ENCODE data around the gene NSMF. TPM values are rescaled to one million over a fixed set of nuclear protein-coding genes. Genes with fewer than 3 reads are reported as not detected.

Gene NSMF
- total and polyA plus RNA-seq, 2 of the 4 experiments (the other 2 are of a cell fraction), result 7.7 to 40.9 TPM

DNA sequence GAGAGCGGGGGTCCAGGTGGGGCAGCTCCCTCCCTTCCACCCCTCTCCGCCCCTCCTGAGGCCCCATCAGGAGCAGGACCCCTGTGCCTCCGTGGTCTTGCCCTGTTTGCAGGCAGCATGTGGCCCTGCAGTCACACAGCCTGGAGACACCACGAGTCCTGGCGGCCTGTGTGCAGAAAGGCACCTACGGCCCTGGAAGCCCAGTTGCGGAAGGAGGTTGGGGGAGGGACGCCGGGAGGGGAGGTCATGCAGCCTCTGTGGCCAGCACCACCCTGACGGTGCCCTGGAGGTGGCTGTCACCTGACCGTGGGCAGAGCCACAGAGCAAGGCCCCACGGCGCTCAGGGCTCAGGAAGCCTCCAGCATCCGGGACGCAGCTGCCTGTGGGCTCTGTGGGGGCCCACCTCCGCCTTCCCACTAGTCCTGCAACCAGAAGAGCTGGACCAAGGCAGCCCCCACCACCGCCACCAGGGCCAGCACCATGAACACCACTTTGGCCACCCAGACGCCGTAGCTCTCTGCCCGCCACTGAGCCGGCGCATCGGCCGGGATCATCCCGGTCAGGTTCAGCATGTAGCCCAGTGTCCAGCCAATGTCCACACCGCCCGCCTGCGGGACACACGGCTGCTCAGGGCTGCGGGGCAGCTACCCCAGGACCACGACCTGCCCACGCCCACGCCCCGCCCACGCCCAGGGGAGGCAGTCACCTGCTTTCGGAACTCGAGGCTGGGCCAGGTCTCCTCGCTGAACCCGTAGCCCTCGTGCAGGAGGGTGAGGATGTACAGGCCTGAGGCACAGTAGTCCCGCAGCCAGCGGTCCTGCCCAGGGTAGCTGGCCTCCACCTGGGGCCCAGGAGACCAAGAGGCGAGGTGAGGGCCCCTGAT is 24.4 kb downstream of the NSMF start:
- ATAC-seq (ENCODE audit: low read depth) (no peak), DNase-seq (no peak)
- Histone ChIP-seq H3K4me2 (ENCODE audit: low read depth, low read length) (no peak overlapping the region), H3K9ac (ENCODE audit: low read depth, low read length) (no peak overlapping the region), H3K14ac (replicated peaks; ENCODE audit: low read depth, low read length) (no peak overlapping the region), H4K8ac (ENCODE audit: low read depth in 2 of 2, low read length in 2 of 2) (no peak overlapping the region), H3K79me1 (ENCODE audit: low read depth in 1 of 2, low read length in 2 of 2) (no peaks in the 10 kb centered on the region), H2AK5ac (ENCODE audit: low read depth, low read length) (no peak overlapping the region), H3K18ac (ENCODE audit: low read depth, low read length) (no peak overlapping the region), H4K5ac (ENCODE audit: low read depth, low read length) (no peak overlapping the region), H4K91ac (ENCODE audit: insufficient read depth, low read depth, low read length) (no peak overlapping the region), H2BK15ac (ENCODE audit: low read depth, low read length) (no peak overlapping the region), H3K56ac (ENCODE audit: extremely low read depth, insufficient read depth, low read length) (no peak overlapping the region), H3K4me1 (ENCODE audit: control insufficient read depth, insufficient read depth, low read length) (peaks cover 5% of the 10 kb centered on the region), H3K23ac (ENCODE audit: low read depth, low read length) (no peak overlapping the region), H3K9me1 (ENCODE audit: insufficient read depth, low read length) (no peaks in the 10 kb centered on the region), H3K4ac (ENCODE audit: low read depth, low read length) (no peak overlapping the region), H3K27me3 (ENCODE audit: control insufficient read depth, insufficient read depth, low read length) (no peaks in the 10 kb centered on the region), H3K9me3 (ENCODE audit: control insufficient read depth, insufficient read depth, low read length) (no peaks in the 10 kb centered on the region), H2BK20ac (ENCODE audit: low read depth, low read length) (no peak overlapping the region), H4K20me1 (ENCODE audit: insufficient read depth, low read length) (no peaks in the 10 kb centered on the region), H2AK9ac (replicated peaks; ENCODE audit: low read depth, low read length, poor library complexity) (peak overlapping the region; percentile 42), H2BK5ac (ENCODE audit: low read depth, low read length, poor library complexity, severe bottlenecking) (no peak overlapping the region), H3K4me3 (ENCODE audit: insufficient read depth, low read depth, low read length) (no peak overlapping the region), H3K27ac (ENCODE audit: insufficient read depth, low read length) (no peak overlapping the region), H3K36me3 (ENCODE audit: control insufficient read depth, insufficient read depth, low read length) (no peaks in the 10 kb centered on the region), H2BK120ac (ENCODE audit: low read depth, low read length) (no peak overlapping the region), H2AFZ (replicated peaks; ENCODE audit: low read length, poor library complexity) (no peak overlapping the region)
- CTCF ChIA-PET, result no interaction called here
- BruUV-seq (replicated peaks), result no TSS peak
- intact Hi-C loops (cut with micrococcal nuclease) (no loop called here), dilution Hi-C loops (cut with HindIII; ENCODE audit: low sequenced_read_pairs, unreplicated experiment) (no loop called here), in situ Hi-C loops (cut with MboI; ENCODE audit: low sequenced_read_pairs) (no loop called here)
- 84% methylated on average over 18 of the region's 43 CpGs; no CpG with 5 or more reads in 1 of the 2 experiments for WGBS, 2 experiments (ENCODE audit: extremely low coverage in 2 of 2, insufficient read length in 1 of 2)
- POLR2A ChIA-PET (ENCODE audit: unreplicated experiment), result no interaction called here
- TF ChIP-seq CEBPB (IDR thresholded peaks at IDR 0.05; ENCODE audit: low read depth, low read length) (no peak), SMC3 (IDR thresholded peaks at IDR 0.05; ENCODE audit: low read depth, low read length) (no peak), NFE2L2 (IDR thresholded peaks at IDR 0.05; ENCODE audit: low read depth, low read length) (no peak), RCOR1 (IDR thresholded peaks at IDR 0.05; ENCODE audit: insufficient replicate concordance, low read length) (no peak), MAZ (IDR thresholded peaks at IDR 0.05; ENCODE audit: borderline replicate concordance, low read depth, low read length) (no peak), RAD21 (IDR thresholded peaks at IDR 0.05; ENCODE audit: low read length) (no peak), RFX5 (IDR thresholded peaks at IDR 0.05; ENCODE audit: low read depth, low read length) (no peak), POLR2A (IDR thresholded peaks at IDR 0.05; ENCODE audit: low read depth, low read length) (no peak), CHD1 (IDR thresholded peaks at IDR 0.05; ENCODE audit: low read depth, low read length) (no peak), FOS (IDR thresholded peaks at IDR 0.05; ENCODE audit: low read depth, low read length) (no peak), MXI1 (IDR thresholded peaks at IDR 0.05; ENCODE audit: borderline replicate concordance, low read depth, low read length) (no peak)
- TF ChIP-seq, protein P1, sequence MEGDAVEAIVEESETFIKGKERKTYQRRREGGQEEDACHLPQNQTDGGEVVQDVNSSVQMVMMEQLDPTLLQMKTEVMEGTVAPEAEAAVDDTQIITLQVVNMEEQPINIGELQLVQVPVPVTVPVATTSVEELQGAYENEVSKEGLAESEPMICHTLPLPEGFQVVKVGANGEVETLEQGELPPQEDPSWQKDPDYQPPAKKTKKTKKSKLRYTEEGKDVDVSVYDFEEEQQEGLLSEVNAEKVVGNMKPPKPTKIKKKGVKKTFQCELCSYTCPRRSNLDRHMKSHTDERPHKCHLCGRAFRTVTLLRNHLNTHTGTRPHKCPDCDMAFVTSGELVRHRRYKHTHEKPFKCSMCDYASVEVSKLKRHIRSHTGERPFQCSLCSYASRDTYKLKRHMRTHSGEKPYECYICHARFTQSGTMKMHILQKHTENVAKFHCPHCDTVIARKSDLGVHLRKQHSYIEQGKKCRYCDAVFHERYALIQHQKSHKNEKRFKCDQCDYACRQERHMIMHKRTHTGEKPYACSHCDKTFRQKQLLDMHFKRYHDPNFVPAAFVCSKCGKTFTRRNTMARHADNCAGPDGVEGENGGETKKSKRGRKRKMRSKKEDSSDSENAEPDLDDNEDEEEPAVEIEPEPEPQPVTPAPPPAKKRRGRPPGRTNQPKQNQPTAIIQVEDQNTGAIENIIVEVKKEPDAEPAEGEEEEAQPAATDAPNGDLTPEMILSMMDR (conservative IDR thresholded peaks at IDR 0.05; ENCODE audit: low read depth, low read length), result no peak
- TF ChIP-seq, protein P2, sequence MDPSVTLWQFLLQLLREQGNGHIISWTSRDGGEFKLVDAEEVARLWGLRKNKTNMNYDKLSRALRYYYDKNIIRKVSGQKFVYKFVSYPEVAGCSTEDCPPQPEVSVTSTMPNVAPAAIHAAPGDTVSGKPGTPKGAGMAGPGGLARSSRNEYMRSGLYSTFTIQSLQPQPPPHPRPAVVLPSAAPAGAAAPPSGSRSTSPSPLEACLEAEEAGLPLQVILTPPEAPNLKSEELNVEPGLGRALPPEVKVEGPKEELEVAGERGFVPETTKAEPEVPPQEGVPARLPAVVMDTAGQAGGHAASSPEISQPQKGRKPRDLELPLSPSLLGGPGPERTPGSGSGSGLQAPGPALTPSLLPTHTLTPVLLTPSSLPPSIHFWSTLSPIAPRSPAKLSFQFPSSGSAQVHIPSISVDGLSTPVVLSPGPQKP (IDR thresholded peaks at IDR 0.05; ENCODE audit: borderline replicate concordance, low read depth, low read length), result no peak

Data from IMR-90 (cell line).